ENCODE data around the gene DIP2B.
A peak's percentile ranks its signal among the peaks of the same experiment; 100 is the strongest.
"Not testable (repeated sequence)": the region's sequence is repeated elsewhere in the genome, so short reads cannot be mapped to it uniquely, and the experiment has no call there.

DIP2B gene

DNA sequence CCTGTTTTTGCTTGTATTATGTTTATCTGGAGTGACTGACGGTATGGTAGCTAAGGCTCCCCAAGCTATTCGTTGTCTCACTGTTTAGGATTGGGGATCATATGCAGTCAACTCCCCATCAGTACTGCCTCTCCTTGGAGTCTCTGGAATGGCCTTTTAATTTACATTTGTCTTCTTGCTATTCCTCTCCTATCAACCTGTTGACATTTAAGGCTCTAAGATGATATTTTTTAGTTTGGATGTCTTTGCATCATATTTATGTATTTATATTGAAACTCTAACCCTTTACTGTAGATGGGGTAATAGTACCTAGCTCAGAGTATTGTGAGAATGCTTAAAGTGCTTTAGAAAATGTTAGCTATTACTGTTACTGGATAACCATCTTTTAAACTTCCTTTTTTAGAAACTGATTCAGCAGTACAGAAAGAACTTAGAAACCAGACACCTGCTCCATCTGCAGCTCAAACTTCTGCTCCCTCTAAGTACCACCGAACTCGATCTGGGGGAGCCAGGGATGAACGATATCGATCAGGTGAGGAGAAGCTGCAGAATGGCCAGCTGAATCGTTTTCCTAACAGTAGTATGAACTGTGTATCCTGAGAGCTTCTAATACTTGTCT is 135.6 kb downstream of the DIP2B start:
- no peak for DNase-seq

DNA sequence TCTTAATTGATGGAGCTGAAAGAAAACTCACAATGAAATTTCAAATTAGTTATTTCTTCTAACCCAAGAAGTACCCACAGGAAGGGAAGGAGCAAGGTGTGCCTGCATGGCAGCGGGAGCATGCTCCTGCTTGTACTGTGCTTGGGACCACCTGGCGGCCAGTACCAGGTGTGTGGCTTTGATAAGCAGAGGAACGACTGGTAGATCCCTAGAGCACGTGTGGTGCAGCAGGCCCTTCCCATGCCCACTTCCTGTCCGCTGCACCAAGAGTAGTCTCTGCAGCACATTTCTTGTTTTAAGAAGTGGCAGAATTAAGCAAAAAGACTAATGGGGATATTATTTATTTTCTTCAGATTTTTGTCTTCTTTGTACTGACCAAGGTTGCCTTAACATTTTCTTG is 136.8 kb downstream of the DIP2B start:
- peak; percentile 92 for DNase-seq

DNA sequence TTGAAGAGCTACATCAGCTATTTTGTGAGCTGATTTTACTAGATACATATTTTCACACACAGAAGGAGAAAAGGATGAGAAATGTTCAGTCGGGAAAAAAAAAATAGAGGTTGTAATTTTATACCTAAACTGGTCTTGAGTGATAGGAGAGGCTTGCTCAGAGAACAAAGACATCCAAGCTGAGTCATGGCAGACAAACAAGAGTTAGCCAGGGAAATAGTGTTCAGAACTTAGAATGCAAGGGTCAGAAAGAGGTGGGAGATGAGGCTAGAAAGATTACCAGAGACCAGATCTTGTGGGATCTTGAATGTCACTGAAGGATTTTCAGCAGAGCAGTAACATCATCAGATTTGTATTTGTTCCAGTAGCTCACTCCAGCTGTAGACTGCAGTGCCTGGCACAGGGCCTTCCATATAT is 137.3 kb downstream of the DIP2B start:
- DNase-seq: peak; percentile 55

DNA sequence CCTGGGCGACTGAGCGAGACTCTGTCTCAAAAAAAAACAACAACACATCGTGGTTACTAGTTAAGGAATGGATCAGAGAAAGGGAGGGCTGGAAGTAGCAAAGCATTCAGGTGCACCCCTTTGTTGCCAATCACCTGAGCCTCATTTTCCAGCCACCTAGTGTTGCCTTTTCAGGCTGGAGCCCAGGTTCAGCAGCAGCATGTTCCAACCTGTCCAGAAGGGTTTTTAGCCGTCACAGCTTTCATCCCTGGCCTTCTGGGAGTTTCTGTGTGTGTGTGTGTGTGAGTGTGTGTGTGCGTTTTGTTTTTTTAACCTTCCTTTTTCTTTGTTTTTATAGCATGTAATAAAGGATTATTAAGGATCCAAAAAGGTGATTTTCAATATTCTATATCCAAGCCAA is 138.0 kb downstream of the DIP2B start:
- no peak for DNase-seq

DNA sequence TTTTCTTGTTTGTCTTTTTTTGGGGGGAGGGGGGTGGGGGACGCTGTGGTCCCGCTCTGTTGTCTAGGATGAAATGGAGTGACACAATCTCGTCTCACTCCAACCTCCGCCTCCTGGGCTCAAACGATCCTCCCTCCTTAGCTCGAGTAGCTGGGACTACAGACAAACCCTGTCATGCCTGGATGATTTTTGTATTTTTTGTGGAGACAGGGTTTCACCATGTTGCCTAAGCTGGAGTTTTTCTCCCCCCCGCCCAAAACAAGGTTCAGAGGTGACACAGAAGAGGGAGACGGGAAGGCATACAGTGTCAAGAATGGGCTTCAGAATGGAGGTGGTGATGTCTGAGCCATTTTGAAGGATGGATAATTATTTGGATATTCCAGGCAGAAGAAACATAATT is 142.2 kb downstream of the DIP2B start:
- no peak for DNase-seq

DNA sequence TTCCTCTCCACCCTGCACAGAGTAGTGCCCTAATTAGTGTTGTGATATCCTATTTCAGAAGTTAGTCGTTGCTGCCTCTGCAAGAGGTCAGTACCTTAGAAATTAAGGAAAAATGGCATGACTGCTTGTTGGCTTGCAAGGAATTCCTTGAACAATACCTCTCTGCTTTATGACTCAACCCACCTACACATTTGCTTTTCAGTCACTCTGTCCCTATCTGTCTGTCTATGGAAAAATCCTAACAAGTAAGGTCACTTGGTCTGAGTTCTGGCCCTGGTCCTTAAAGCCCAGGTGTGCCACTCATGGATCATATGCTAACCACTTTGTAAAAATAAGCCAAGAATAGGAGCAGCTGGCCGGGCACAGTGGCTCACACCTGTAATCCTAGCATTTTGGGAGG is 142.7 kb downstream of the DIP2B start:
- no peak for DNase-seq

DNA sequence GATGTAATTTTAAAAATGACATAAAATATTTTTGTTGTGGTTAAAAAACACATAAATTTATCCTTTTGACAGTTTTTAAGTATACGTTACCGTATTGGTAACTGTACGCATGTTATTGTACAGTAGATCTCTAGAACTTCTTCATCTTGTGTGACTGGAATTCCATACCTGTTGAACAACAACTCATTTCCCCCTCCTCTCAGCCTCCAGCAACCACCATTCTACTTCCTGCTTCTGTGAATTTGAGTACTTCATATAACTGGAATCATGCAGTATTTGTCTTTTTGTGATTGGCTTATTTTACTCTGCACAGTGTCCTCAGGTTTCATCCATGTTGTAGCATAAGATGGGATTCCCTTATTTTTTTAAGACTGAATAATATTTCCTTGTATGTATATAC is 145.5 kb downstream of the DIP2B start:
- no peak for DNase-seq

DNA sequence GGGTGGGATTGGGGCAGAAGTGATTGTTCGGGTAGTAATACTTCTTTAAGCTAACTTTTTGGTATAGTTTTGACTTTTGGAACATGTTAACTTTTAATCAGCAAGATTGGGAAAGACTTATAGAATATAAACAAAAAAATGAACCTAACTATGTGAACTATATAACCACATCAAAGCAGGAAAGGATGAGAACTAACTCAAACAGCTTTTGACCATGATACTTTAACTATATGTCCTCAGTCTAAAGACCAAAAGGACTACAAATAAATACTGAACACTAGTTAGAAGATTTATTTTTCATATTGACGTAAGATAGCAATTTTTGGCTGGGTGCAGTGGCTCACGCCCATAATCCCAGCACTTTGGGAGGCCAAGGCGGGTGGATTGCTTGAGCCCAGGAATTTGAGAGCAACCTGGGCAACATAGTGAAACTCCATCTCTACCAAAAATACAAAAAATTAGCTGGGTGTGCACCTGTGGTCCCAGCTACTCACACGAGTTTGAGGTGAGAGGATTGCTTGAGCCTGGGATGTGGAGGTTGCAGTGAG is 150.7 kb downstream of the DIP2B start:
- no peak for DNase-seq

DNA sequence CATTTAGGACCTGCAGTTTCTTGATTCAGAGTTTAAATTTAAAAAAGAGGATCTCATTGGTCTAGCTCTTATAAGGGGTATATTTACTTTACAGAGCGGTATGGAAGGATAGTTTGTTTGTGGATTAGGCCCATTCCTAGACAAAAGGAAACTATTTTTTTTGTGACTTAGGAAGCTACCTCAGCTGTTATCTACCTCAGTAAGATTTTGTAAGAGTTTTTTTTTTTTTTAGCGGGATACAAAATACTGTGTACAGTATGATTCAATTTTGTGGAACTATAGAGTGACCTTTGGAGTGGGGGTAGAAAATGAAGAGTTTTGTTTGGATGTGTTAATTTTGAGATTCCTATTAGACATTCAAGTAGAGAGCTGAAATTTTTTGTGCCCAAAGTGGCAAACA is 154.5 kb downstream of the DIP2B start:
- no peak for DNase-seq

DNA sequence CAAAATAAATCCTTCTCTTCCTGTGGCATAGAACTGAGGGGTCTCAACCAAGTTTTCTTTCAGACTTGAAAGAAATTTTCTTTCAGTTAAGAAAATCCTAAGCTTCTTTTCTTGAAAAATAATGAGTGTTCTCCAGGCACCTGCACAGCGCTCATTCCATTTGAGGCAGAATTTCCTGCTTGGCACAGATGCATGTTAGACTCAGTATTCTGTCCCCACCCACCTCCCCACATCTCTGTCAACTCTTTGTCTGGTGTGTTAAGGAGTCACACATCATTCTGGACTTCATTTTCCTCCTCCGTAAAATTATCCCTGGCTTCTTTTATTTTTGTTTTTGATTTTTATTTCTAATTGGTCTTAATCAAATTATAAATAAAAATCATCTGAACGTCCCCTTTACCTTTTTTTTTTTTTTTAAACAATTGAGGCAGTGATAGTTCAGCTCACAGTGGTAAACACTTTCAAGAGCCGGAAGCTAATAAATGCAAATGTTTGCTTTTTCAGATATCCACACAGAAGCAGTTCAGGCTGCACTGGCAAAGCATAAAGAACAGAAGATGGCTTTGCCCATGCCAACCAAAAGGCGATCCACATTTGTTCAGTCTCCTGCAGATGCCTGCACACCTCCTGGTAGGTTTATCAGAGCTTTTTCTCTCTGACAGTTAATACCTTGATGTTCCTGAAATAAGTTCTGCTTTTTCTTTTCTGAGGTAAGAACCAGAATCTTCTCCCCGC is 155.1 kb downstream of the DIP2B start:
- no peak for DNase-seq

DNA sequence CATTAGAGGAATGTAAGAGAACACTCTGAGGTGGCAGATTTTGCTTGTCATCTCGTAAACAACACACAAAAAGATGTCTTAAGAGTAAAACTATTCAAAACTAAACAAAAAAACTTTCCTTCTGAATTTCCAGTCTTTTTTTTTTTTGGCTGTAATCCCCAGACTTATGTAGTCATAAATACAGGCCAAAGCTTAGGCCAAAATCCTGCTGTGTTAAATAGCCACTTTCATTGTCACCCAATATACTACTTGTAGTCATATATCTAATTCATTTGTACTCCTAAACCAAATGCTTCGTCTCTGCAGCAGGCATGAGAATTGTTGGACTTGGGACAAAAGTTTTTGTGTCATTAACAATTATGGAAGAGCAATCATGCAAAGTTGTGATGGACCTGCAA is 155.6 kb downstream of the DIP2B start:
- no peak for DNase-seq

DNA sequence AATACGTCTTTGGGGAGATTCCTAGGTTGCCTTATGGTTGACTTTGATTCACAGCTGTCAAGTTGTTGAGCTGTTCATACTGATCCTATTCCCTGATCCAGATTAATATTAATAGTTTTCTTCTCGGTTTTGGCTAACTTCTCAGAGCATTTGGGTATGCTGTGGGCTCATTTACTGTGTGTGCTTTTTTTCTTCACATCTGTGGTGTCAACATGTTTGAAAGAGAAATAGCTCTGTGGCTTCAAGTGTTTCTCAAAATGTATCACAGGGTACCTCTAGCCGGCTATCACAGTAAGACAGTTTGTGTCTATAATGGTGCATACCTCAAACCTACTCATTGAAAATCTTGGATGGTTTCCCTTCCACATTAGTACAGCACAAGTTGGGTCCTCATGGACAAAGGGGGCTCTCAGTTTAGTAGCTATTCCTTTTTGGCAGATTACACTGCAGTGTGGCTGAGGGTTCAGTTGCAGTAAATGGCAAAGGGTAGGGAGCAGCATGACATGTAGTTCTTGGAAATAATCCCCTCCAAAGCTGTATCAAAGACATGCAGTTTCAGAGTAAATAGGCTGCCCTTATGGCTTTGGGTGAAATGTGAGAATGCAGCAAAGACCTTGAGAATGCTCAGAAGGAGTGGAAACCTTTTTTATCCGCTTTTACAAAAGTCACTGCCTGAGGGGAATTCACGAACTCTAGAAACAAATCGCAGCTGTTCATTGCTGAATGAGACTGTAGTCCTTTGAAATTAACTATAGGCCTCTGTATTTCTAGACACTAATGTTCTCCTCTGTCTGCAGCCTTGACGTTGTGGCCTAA is 156.7 kb downstream of the DIP2B start:
- no peak for DNase-seq

DNA sequence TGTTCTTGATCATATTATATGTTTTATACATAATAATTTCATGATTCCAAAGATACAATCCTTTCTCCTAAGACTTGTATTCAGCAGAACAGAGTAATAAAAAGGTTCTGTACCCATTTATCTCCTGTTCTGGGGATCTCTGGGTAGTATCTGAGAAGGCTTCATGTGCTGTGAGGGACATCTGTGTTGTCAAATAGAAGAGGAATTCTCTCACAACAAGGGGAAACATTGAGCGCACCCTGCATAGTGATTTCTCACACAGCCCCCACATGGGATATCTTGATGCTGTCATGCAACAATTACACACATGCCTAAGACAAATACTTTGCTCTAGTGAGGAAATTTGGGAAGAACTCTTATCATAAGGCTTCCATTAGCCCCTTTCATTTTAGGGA is 157.3 kb downstream of the DIP2B start:
- DNase-seq: no peak

DNA sequence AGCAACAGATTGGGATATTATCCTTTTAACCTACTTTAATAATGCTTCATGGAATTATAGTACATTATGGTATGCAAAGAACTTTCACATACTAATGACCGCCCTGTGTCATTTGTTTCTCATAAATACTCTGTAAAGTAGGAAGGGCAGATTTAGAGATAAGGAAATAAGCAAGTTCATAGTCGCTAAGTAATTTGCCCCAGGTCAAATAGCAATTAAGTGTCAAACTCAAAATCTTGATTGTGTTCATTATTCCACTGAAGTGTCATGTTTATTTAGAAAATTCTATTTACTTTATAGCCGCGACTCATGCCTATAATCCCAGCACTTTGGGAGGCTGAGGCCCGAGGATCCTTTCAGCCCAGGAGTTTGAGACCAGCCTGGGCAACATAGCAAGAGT is 160.4 kb downstream of the DIP2B start:
- no peak for DNase-seq

DNA sequence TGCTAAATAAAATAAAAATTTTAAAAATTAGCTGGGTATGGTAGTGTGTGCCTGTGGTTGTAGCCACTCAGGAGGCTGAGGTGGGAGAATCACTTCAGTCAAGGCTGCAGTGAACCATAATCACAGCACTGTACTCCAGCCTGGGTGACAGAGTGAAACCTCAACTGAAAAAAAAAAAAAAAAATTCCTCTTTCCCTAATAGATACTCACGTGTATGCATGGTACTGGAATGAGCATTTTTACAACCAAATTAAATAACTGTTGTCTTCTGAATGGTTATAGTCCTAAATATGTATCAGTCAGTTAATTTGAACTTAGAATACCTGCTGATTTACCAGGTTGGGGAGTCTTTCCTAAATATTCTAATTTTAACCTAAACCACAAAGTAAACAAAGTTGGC is 160.8 kb downstream of the DIP2B start:
- no peak for DNase-seq

DNA sequence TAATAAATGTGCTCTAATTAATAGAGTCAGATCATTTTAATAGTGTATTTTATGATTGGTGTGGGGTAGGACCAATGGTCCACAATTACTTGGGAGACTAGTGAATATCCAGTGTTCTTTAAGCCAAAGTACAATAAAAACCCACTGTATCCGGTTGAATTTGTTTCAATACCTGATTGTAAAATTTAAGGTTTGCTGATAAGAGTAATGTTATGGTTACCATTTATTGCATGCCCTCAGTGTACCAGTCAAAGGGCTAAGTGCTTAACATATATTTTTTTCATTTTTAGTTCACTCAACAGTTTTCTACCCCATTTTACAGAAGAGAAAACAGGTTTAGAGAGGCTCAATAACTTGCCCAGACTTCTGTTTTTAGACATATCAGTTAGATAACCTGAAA is 161.2 kb downstream of the DIP2B start:
- DNase-seq: no peak

DNA sequence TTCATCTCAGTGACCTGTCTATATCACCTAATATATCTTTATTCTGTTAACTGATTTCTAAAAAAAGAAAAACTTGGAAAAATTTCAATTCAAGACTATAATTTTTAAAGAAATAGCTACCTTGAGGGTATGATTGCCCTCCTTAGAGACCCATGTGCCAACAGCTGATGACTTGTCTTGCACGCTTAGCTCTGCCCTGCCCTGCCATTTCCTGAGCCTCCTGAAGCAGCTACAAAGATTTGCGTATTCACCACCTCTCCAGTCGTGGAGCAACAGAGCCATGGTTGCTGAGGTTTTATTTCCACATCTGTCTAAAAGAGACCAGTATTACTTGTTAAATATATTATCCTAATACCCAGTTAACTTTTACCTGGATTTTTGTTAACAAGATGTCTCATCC is 167.4 kb downstream of the DIP2B start:
- DNase-seq: no peak

DNA sequence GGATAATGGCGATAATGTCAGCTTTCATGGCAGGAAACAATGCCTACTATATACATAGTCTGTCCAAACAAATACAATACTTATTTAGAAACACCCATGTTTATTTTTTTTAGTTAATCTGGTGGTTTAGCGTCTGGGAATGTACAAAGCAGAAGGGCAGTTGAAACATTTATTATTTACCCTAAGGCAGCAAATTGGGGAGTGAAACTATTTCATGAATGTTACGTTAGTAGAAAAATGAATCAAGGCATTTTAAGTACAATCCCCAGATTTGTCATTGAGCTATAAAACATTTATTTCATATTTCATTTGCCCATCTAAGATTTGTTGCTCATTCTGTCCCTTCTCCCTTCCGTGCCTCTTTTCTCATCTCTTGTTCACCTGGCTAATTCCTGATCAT is 172.0 kb downstream of the DIP2B start:
- no peak for DNase-seq

DNA sequence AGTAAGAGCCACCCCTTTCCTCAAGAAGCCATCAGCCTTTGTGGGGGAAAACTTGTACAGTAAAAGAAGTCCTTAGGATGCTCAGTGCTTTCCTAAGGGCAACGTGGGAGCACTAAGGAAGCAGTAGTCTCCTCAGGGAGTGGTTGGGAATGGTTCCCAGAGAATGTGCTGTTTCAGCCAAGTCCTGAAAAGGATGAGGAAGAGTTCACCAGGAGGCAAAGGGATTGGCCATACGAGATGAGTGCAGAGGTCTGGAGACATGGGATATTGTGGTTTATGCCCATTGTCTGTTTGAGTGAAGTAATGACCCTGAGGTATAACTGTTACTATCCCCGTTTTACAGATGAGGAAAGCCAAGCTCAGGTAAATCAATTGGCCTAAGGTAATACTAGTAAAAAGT is 173.1 kb downstream of the DIP2B start:
- DNase-seq: no peak

DNA sequence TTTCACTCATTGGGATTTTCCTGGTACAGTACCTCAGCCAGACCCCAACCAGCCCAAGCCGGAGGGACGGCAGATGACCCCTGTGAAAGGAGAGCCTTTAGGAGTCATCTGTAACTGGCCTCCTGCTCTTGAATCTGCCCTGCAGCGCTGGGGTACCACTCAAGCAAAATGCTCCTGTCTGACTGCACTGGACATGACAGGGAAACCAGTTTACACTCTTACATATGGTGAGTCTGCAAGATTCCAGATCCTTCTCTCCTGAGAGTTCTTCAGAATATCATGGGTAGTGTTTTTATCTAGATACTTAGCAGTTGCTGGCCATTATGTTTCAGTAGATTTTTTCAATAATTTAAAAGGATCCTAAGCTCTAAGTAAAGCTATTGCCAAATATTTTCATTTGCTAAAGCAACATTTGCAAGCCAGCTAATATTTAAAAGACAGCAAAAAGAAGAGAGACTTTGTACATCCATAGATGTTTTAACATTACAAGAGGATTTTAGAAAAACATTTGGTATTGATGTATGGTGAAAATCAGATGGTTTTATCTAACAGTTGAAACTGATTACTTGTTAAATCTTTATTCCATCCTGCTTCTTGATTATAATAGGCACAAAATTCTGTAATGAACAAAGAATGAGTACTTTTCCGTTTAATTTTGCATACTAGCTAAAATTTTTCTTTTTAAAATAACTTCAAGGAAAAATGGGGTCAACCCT is 174.0 kb downstream of the DIP2B start:
- no peak for DNase-seq

DNA sequence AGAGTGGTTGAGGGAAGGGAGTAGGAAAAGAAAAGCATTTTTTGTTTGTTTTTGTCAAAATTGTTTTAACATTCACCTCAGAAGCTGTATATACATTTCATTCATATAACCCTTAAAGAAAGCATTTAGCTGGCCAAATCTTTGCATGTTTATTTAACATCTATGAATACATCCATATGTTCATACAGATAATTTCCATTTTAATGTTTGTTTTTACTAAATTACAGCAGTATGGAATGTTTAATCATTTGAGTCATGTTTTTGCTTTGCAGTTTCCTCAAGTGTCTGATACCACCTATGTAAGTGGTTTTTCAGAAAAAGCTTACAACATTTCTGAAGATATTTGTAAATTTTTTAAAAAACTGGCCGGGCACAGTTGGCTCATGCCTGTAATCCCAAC is 174.8 kb downstream of the DIP2B start:
- no peak for DNase-seq

DNA sequence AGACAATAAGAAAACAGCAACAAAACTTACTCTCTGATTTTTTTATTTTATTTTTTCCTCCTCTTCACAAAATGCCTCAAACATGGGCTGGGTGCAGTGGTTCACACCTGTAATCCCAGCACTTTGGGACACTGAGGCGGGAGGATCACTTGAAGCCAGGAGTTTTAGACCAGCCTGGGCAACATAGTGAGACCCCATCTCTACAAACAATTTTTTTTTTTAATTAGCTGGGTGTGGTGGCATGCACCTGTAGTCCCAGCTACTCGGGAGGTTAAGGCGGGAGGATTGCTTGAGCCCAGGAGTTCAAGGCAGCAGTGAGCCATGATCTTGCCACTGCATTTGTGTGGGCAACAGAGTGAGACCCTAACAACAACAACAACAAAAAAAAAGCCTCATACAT is 176.3 kb downstream of the DIP2B start:
- not testable (repeated sequence) for DNase-seq

DNA sequence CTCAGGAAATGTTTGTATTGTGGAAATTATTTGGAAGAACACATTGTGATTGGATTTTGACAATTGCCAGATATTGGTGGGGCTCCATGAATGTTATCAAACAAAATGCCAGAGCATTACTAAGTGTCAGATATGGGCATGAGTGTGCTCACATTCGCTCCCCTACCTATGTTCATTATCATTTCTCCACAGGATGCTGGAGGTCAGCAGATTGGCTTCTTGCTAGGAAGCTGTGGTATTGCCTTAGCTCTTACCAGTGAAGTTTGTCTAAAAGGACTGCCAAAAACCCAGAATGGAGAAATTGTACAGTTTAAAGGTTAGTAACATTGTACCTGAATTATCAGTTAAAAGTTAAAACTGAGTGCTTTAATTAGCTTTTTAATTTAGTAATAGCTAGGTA is 180.9 kb downstream of the DIP2B start:
- peak; percentile 76 for DNase-seq
